ENCODE data around the gene CHD9. TPM values are rescaled to one million over a fixed set of nuclear protein-coding genes. Genes with fewer than 3 reads are reported as not detected.

CHD9 gene
- total RNA-seq, 4 donors from 2014 or later = 97.2 to 141 (median 108) TPM

DNA sequence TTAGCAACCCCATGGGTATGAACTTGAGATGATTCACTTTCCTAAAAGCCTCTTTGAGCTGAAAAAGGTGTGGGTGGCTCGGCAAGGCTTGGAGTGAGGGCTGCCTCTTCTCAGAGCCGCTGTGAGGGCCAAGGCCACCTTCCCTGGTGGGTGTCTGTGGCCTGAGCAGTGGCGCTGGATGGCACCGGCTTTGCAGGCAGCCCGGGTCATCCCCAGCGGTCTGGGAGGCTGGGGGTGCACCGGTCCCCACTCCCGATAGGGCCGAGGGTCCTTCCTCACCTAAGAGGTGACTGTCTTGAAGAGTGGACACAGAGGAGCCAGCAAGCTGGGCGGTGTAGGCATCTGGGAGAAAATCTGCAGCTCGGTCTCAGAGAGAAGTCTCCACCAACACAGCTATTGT, 300.3 kb downstream of the CHD9 start:
- H3K36me3 ChIP-seq = no peaks in the 10 kb centered on the region
- intact Hi-C loops (cut with DNase I) = no loop called here
- no peaks in the 10 kb centered on the region for H3K9me3 ChIP-seq
- H3K4me3 ChIP-seq (replicated peaks in 1 of 3) = no peak overlapping the region
- no peaks in the 10 kb centered on the region for H3K27me3 ChIP-seq
- TF ChIP-seq, protein P1, sequence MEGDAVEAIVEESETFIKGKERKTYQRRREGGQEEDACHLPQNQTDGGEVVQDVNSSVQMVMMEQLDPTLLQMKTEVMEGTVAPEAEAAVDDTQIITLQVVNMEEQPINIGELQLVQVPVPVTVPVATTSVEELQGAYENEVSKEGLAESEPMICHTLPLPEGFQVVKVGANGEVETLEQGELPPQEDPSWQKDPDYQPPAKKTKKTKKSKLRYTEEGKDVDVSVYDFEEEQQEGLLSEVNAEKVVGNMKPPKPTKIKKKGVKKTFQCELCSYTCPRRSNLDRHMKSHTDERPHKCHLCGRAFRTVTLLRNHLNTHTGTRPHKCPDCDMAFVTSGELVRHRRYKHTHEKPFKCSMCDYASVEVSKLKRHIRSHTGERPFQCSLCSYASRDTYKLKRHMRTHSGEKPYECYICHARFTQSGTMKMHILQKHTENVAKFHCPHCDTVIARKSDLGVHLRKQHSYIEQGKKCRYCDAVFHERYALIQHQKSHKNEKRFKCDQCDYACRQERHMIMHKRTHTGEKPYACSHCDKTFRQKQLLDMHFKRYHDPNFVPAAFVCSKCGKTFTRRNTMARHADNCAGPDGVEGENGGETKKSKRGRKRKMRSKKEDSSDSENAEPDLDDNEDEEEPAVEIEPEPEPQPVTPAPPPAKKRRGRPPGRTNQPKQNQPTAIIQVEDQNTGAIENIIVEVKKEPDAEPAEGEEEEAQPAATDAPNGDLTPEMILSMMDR (IDR thresholded peaks at IDR 0.05) = no peak
- TF ChIP-seq POLR2A (IDR thresholded peaks at IDR 0.05) = no peak
- no peak overlapping the region for H3K27ac ChIP-seq
- 77 to 82% methylated on average over 4 to 8 of the region's 11 CpGs for WGBS, 2 donors
- DNase-seq = no peak
- no peaks in the 10 kb centered on the region for H3K4me1 ChIP-seq

DNA sequence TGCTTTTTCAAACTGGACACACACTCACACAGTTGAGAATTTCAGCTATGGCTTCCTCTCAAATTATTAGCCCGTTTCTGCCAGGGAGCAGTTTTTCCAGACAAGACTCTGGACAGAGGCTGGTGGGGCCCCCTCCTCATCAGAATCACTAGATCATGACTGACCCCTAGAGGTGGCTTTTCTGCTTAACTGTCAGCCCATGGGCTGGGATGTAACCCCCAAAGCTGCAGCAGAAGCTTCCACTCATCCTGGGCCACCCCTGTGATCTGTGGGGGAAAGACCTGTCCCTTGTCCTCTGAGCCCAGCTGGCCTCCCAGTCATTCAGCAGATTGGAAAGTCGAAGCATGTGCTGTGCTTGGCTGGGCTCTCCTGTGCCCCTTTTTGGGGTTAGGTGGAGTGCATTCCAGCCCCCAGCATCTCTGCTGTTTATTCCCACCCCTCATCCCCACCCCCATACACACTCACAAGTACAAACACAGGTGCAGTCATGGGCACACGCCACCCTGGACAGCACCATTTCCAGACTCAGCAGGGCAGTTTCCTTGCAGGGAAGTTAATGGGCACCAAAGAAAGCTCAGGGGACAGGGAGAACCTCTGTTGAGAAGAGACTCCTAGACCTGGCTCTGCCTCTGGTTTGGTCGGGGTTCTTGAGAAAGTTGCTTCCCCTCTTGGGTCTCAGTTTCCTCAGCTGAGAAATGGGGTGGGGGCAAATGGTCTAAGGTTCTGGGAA, 301.9 kb downstream of the CHD9 start:
- TF ChIP-seq POLR2A (IDR thresholded peaks at IDR 0.05) = no peak
- TF ChIP-seq, protein P1 (IDR thresholded peaks at IDR 0.05) = no peak
- WGBS, 2 donors = 46 to 56% methylated on average over 4 of the region's 4 CpGs
- Histone ChIP-seq H3K4me3 (replicated peaks in 1 of 3) (no peak overlapping the region), H3K27me3 (no peaks in the 10 kb centered on the region), H3K4me1 (no peaks in the 10 kb centered on the region), H3K9me3 (no peaks in the 10 kb centered on the region), H3K36me3 (no peaks in the 10 kb centered on the region), H3K27ac (no peak overlapping the region)
- DNase-seq = no peak
- intact Hi-C loops (cut with DNase I) = no loop called here

DNA sequence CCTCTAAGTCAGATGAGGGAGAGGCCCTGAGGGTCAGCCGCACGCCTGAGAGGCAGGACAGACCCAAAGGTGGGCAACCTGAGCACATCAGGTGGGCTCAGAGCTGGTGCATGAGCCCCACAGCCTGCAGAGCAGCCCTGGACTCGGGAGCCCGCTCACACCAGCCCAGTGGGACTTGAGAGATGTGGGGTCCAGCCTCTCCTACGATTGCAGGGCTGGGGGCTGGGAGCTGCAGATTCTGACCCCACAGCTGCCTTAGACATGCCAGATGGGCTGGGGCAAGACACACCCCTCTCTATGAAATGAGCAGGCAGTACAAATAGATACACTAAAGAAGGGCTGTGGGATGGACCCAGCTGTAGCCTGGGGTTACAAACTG, 302.4 kb downstream of the CHD9 start:
- no peak overlapping the region for H3K27ac ChIP-seq
- no peak overlapping the region for H3K4me3 ChIP-seq (replicated peaks in 1 of 3)
- 88% methylated on average over 2 of the region's 5 CpGs; no CpG with 5 or more reads in 1 of the 2 donors for WGBS, 2 donors
- H3K27me3 ChIP-seq = no peaks in the 10 kb centered on the region
- intact Hi-C loops (cut with DNase I) = no loop called here
- no peaks in the 10 kb centered on the region for H3K4me1 ChIP-seq
- no peak for DNase-seq
- H3K36me3 ChIP-seq = no peaks in the 10 kb centered on the region
- no peaks in the 10 kb centered on the region for H3K9me3 ChIP-seq
- no peak for TF ChIP-seq POLR2A (IDR thresholded peaks at IDR 0.05)
- TF ChIP-seq, protein P1 (IDR thresholded peaks at IDR 0.05) = no peak

DNA sequence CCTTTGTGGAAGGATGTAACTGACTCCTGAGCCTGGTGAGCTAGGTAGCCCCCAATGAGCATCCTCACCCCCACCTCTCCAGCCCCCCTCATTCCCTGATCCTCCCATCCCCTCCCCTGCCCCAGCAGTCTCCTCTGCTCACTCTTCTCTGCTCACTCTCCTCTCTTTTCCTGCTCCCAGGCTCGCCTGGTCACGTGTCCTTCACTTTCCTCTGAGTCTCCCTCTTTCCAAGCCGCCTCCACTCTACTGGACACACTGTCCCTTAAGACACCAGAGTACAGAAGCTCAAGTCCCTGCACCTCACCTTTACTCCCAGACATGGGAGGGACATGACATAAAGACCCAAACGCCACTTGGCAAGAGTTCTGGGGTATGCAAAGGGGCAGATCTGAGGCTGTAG, 303.2 kb downstream of the CHD9 start:
- no peaks in the 10 kb centered on the region for H3K9me3 ChIP-seq
- intact Hi-C loops (cut with DNase I) = no loop called here
- no peak overlapping the region for H3K27ac ChIP-seq
- DNase-seq = no peak
- no peak overlapping the region for H3K4me3 ChIP-seq (replicated peaks in 1 of 3)
- no peaks in the 10 kb centered on the region for H3K36me3 ChIP-seq
- H3K4me1 ChIP-seq = no peaks in the 10 kb centered on the region
- 81% methylated on average over 4 of the region's 4 CpGs for WGBS, 2 donors
- no peaks in the 10 kb centered on the region for H3K27me3 ChIP-seq
- TF ChIP-seq, protein P1 (IDR thresholded peaks at IDR 0.05) = no peak
- TF ChIP-seq POLR2A (IDR thresholded peaks at IDR 0.05) = no peak

DNA sequence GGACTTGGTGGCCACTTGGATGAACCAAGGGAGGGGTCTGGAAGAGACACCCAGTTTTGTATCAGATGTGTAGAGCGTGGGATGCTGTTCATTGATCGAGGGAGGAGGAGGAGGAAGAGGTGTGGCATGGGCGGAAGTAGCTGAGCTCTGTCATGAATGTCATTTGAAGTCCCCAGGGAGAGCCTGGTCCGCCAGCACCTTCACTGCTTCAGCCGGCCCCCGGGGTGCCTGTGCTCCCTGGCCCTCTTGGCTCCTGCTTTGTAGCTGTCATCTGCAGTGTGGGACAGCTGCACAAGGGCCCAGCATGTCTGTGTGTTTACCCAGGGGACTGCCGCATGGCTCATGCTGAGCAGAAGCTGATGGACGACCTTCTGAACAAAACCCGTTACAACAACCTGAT, 304.1 kb downstream of the CHD9 start:
- 68 to 74% methylated on average over 8 to 9 of the region's 9 CpGs for WGBS, 2 donors
- no peak for DNase-seq
- H3K27ac ChIP-seq = no peak overlapping the region
- no peak overlapping the region for H3K4me3 ChIP-seq (replicated peaks in 1 of 3)
- no peaks in the 10 kb centered on the region for H3K9me3 ChIP-seq
- H3K36me3 ChIP-seq = no peaks in the 10 kb centered on the region
- H3K27me3 ChIP-seq = no peaks in the 10 kb centered on the region
- no peaks in the 10 kb centered on the region for H3K4me1 ChIP-seq
- TF ChIP-seq POLR2A (IDR thresholded peaks at IDR 0.05) = no peak
- TF ChIP-seq, protein P1 (IDR thresholded peaks at IDR 0.05) = no peak
- intact Hi-C loops (cut with DNase I) = no loop called here

All from thyroid gland (tissue), 4 donors.